DMS53 treated with DMSO at 0.1 percent for 48 hours (cell line): ENCODE data around the gene CGNL1.
A peak's percentile ranks its signal among the peaks of the same experiment; 100 is the strongest.

Experiments used
- DNase-seq: peaks from one replicate; lab custom pipeline; 2025; ENCODE audit not compliant: unreplicated experiment; lab: John Stamatoyannopoulos, UW

The CGNL1 gene

DNA sequence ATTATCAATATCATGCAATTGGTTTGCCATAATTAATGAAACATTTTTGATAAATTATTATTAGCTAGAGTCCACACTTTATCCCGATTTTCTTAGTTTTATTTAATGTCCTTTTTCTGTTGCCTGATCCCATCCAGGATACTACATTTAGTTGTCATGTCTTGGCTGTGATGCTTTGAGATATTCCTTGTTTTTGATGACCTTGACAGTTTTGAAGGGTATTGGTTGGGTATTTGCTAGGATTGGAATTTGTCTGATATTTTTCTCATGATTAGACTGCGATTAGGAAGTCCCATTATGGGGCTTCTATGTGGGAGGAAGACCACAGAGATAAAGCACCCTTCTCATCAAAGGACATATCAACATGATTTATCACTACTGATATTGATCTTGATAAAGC, 43.0 kb downstream of the CGNL1 start:
- DNase-seq, result no peak

DNA sequence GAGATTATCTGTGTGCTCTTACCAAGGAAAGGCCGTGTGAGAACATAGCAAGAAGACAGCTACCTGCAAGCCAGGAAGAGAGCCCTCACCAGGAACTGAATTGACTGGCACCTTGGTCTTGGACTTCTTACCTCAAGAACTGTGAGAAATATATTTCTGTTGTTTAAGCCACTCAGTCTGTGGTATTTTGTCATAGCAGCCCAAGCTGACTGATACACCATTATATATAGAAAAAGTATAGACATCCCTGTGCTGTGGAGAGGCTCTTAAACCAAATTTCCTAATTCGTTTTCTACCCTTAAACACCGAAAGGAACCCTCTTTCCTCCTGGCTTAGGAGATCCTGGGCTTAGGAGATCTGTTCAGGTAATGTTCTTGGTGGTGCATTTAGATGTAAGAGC, 44.8 kb downstream of the CGNL1 start:
- no peak for DNase-seq

DNA sequence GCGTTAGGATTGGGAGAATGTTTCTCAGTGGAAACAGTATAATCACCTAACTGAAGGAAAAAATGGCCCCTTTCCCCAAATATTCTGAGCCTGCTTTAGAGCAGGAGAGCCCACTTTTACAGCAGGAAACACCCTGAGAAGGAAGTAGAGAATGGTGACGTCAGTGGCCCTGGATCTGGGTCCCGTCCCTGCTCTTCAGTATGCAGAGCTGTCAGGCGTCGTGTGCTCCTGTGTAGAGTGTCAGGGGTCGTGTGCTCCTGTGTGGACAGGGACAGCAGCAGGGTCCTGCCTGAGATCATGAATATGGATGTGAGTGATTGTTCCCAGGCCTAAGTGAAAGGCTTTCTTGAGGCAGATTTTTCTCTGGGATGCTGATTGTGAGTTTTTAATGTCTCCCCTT, 45.2 kb downstream of the CGNL1 start:
- DNase-seq, result no peak

DNA sequence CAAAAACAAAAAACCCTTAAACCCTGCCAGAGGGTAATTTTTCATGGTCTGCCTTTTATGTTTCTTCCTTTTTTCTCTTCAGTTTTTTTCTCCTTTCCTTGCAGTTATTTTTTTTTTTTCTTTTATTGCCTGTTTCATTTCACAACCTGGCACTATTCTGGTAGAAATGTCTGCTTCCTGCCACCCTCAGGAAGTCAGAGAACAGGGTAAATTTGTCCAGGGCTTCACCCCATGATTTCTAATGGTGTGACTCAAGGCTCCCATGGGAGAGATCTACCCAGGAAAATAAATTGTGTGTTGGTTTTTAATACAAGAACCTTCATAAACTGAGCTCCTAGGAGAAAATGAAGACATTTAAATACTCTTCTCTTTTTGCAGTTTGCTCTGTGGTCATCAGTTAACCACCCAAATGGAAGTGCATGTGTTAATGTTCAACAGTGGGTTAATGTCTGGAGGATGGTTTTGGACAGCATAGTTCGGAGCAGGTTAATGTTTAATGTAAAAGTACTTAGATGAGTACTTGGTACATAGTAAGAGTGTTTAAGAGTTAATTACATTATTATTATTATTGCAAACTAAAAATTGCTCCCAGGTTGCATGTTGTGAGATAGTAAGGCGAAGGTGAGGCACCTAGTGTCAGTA, 45.9 kb downstream of the CGNL1 start:
- peak; percentile 1 for DNase-seq

DNA sequence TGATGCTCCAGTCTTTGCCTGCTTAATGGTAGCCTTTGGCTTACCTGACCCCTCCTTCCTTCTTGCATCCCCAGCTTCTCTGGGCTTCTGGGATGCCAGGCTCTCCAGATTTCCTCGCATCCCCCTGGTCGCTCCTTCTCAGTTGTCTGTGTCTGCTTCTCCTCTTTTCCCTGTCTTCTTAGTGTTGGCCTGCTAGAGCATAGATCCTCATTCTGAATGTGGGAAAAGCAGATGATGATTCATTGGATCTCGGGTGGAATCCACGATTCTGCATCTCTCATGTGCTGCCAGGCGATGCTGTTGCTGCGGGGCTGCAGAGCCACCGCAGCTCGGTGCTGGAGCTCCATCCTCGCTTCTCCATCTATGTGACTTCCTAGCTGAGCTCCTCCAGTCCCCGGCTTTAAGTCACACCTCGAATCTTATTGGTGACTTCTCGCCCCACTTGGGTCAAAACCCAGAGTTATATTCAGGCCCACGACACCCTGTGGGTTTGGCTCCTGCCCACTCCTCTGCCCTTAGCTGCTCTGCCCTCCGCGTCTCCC, 47.4 kb downstream of the CGNL1 start:
- DNase-seq, result no peak

DNA sequence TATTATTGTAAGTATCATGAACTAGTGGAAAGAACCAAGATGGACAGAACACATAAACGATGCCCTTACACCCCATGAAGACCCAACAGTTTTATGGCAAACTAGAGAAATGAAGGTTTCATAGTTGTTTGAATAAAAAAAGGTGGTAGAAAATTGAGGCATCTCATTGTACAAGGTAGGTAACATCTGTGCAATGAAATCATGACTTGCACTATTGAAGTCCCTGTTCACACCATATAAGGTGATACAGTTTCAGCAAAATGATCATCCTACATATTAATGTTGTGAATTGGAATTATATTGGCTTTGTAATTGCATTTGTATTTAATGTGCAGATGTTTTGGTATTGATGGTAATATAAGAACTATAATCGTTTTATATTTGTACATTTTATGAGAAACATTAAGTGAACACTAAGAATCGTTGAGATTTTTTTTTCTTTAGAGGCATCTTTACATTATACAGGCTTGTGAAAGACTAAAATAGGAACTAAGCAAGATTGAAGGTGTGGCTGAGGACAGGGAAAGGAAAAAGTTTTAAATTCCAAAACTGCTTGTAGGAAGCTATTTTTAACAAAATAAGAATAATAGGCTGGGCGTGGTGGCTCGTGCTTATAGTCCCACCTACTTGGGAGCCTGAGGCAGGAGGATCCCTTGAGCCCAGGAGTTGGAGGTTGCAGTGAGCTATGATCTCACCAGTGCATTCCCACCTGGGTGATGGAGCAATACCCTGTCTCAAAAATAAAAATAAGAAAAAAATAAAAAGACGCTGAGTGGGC, 48.5 kb downstream of the CGNL1 start:
- no peak for DNase-seq

DNA sequence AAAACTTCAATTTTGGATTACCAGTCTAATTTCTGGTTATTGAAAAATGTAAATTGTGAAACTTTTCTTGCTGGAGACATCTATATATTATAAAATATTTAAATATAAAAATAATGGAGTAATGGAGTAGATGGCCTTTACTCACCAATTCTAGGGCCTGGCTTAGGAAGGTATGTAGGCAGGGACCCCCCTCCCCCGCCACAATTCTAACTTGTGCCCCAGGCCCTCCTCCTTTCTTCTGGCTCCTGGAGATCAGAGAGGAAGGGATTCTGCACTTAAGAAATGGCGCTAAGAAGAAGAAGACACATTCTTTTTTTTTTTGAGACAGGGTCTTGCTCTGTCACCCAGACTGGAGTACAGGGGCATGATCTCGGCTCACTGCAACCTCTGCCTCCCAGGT, 49.5 kb downstream of the CGNL1 start:
- DNase-seq, result no peak

DNA sequence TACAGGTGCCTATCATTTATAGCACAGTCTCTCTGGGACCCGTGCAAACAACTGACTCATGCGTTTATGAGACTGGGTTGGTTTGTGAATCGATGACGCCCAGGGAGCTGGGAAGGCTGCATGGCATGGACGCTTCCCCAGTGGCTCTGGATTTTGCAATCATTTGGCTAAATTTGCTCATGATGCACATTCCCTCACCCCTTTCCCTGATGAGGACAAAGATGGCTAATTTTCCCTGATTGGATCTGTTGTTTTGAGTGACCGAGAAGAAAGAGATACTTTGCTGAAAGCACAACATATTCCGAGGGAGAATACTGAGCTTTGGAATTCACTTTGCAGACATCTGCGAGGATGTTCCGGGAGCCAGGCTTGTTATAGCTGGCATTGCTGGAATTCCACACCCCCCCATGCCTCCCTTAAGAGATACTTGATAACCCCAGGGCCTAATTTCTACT, 51.1 kb downstream of the CGNL1 start:
- DNase-seq, result no peak

DNA sequence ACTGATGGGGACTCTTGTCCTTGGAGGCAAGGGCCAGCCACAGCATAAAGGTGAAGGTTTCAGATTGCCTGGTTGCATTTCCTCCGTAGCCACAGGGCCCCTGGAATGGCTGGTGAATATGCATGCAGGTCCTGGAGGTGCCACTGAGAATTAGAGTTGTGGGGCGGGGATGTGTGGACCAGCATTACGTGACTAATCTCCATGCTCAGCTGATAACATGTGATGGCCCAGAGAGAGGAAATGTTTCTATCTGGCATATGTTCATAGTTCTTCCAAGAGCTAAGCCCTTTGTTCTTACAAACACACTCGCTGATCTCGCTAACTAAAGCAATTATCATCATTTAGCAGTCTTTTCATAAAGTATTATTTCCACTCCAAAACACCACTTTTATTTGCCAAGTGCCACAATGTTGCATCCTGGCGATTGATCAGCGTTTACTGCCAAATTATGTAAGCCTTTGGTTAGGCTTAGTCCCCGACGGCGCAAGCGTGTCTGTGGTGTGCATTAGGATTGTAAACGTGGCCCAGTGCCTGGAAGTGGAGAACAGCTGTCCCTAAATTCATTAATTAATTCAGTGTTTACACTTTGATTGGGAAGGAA, 55.9 kb downstream of the CGNL1 start:
- DNase-seq, result no peak

DNA sequence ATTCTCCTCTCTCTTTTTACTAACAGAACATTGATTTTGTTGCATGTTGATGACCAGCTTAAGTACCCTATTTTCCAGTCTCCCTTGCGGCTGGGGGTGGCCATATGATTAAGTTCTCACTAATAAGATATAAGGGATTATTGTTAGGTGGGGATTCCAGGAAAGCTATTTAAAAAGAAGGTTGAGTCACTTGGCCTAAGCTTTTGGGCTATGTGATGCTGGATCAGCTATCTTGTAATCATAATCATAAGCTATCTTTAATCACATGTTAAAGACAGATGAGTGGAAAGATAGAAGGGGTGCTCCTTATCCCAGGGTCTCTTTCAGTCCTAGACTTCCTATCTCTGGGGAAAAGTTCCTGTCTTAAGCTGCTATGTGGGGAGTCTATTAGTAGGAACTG, 59.9 kb downstream of the CGNL1 start:
- no peak for DNase-seq

DNA sequence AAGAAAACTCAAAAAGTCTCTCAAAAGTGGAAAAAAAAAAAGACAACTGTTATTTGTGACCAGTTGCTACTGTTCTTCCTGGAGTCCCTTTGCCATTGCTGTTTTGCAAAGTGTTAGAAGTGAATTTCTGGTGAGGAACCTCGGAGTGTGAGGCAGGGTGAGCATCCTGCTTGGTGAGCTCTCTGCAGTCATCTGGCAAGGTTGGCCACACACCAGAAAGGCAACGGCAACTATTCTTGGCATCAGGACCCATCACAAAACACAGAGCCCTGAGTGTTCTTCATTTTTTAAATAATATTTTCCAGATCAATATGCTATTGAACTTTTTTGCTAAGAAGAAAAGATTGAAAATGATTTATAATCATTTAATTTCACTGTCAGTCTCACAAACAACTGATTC, 60.7 kb downstream of the CGNL1 start:
- no peak for DNase-seq

DNA sequence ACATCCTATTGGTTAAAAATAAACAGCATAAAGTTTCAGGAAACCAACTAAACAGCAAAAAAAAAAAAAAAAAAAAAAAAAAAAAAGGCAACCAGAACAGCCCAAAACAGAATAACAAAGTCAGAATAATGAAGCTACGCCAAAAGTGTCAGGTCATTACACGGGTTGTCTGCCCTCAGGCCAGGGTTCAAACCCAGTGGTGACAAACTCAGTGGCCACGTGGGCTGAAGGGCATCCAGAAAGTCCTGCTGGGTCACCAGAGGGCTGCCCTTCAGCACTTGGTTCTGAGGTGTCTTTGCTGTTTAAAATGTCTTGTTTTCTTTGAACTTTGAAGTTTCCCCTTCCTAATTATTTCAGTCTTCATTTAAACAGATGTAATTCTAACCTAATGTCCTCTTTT, 61.3 kb downstream of the CGNL1 start:
- DNase-seq, result no peak

DNA sequence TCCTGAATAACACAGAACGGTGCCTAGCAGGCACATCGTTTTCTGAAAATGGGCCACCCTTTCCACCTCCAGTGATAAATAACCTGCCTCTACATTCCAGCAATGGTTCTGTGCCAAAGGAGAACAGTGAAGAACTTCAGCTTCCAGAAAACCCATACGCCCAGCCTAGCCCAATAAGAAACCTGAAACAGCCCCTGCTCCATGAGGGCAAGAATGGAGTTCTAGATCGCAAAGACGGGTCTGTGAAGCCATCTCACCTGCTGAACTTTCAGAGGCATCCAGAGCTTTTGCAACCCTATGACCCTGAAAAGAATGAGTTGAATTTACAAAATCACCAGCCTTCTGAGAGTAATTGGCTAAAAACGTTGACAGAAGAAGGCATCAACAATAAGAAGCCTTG, 61.9 kb downstream of the CGNL1 start:
- no peak for DNase-seq

DNA sequence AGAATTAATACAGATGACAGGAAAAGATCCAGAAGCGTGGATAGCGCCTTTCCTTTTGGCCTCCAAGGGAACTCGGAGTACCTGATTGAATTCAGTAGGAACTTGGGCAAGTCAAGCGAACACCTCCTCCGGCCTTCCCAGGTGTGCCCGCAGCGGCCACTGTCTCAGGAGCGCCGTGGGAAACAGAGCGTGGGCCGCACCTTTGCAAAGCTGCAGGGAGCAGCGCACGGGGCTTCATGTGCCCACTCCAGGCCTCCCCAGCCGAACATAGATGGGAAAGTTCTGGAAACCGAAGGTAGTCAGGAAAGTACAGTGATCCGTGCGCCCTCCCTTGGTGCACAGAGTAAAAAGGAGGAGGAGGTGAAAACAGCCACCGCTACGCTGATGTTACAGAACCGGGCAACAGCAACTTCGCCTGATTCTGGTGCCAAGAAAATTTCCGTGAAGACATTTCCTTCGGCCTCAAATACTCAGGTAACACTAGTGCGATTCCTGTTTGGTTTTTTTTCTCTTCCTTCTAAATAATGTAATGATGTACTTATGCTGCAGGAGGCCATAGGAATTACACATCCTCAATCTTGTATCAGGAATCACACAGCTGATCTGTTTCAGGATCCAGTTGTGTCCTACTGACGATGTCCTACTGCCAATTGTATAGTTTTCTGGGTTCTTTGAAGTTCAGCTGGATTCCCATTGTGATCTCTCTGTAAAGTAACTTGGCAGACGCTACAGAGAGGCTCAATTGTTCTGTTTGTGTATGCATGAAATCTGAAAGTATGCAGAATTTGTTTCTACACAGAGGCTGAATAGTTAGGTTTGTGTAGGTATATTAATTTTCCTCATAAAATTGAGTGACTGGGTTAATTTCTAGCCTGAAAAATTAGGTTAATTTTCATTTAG, 63.1 kb downstream of the CGNL1 start:
- DNase-seq, result no peak

DNA sequence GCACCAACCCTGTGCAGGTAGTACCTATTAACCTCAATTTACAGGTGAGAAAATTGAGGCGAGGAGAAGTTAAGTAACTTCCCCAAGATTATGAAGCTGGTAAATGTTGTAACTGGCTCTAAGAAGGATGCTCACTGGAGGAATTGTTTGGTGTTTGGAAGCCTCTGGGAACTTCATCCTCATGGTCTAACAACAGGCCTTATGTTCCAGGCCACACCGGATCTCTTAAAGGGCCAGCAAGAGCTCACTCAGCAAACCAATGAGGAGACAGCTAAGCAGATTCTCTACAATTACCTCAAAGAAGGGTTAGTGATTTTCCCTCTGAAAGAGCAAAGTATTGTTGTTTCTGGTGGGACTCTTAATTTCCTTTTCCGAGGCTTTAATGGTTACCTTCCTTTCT, 63.9 kb downstream of the CGNL1 start:
- DNase-seq, result no peak

DNA sequence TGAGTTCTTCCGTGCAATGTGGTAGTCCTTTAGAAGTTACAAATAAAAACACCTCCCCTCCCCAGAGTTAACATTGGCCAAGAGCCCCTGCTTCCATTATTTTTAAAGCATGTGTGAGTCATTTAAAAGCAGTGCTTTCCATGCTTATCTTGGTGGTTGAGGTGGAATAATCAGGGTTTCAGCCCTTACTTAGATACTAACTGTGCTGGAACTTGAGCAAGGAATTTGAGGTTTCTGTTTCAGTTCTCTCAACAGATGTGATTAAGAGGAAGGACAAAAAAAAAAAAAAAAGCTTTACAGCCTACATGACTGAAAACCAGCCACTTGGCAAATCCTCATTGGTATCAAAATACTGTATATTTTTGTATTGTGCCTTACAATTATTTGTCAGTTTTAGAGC, 64.5 kb downstream of the CGNL1 start:
- DNase-seq, result no peak

DNA sequence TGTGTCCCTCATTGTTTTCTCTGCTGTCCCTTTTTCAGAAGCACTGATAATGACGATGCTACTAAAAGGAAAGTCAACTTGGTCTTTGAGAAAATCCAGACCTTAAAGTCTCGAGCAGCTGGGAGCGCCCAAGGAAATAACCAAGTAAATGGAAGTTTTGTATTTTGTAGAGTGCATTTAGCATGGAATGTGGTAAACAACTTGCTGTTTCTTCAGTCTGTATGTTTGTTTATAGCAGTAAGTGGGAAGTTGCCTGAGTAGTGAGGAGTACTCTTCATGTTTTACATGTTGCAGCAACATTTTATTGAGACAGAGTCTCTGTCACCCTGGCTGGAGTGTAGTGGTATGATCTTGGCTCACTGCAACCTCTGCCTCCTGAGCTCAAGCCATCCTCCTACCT, 66.0 kb downstream of the CGNL1 start:
- no peak for DNase-seq

DNA sequence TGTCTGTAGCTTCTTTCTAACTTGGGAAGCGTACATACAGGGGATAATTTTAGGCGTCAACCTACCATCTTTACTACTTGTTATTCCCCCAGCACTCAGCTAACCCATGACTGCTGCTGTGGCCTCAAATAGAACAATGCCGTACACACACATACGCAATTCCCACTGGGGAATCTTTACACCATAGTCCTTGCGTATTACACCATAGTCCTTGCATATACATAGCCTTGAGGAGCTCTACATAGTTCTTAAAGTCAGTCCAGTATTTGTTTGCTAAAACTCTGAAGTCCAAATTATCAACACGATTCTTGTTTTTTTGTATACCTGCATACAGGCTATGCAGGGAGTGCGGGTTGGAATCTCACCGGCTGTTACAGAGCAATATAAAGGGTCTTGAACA, 67.2 kb downstream of the CGNL1 start:
- DNase-seq, result no peak

DNA sequence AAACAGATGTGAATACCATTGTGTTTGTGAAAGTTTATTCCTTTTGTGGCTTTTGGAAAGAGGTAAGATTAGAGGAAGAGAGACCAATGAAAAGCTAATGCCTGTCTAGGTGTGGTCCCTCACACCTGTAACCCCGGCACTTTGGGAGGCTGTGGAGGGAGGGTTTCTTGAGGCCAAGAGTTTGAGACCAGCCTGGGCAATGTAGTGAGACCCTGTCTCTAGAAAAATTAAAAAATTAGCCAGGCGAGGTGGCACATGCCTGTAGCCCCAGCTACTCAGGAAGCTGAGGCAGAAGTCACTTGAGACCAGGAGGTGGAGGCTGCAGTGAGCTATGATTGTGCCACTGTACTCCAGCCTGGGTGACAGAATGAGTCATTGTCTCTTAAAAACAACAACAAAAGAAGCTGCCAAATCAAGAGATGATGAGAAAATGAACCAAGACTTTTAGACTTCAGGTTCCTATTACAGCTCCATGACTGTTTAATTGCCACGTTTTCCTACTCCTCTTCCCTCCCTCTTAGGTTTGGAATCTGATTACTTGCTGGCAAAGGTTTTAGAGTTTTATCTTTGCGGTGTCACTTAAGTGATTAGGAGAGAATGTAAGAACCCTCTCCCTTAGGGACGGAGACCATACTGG, 68.7 kb downstream of the CGNL1 start:
- peak; percentile 20 for DNase-seq

DNA sequence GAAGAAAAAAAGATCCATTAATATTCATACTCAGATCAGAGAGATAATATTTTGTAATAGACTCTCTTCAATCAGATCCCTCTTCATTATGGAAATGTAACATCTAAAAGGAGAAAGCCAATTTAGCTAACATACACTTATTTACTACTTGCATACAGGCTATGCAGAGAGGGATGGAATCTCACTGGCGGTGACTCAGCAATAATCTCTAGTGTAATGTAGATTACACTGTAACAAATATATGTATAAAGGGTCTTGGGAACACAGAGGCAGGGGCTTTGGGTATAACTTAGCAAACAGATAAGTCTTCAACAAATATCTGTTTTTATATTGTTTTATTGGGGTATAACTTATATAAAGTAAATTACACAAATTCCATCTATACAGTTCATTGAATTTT, 69.6 kb downstream of the CGNL1 start:
- no peak for DNase-seq

DNA sequence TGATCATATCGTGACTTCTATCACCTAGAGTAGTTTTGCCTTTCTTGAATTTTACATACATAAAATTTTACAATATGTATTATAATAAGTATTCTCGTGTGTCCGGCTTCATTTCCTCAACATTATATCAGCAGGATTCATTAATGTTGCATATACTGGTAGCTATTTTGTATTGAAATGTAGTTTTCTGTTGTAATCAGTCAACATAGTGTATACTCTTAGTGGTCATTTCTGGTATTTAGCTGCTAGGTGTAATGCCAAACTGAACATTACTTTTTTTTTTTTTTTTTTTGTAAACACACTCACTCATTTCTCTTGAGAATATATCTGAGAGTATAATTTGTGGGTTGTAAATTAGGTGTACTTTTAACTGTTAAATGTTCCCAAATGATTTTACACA, 70.1 kb downstream of the CGNL1 start:
- no peak for DNase-seq
